ENCODE measurements around the gene EPB41L4B. TPM values are rescaled to one million over a fixed set of nuclear protein-coding genes. Genes with fewer than 3 reads are reported as not detected.

EPB41L4B gene
- total RNA-seq, 2 donors from 2014 or later = 6.4 to 6.6 TPM

DNA sequence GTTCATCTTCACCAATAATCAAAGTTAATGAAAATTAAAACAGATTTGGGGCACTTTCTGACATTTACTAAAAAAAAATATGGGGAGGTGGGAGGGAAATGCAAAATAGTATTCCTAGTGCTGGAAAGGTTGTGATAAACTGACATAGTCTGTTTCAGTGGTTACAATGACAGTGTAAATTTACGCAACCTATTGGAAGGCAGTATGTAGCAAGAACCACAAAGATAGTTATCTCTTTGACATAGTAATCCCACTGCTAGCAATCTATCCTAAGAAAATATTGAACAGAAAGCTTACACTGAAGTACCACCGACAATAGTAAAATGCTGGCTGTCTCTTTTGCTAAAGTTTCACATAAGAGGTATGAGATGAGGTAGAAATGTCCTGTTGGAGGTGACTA lies 15.1 kb upstream of the EPB41L4B start:
- H3K27me3 Mint-ChIP-seq (ENCODE audit: insufficient read depth) = no peaks in the 10 kb centered on the region
- DNase-seq = no peak
- H3K27ac Mint-ChIP-seq = no peak overlapping the region

GRCh38 chr9:109335121-109335520 lies 14.3 kb upstream of the EPB41L4B start:
- WGBS, 2 experiments (ENCODE audit: insufficient coverage in 1 of 2, insufficient read length in 1 of 2) = 85 to 96% methylated on average over 7 of the region's 7 CpGs
- Histone ChIP-seq H3K27ac (ENCODE audit: low read depth, low read length) (no peak overlapping the region), H3K27me3 (ENCODE audit: control insufficient read depth, insufficient read depth, low read length, poor library complexity, severe bottlenecking) (no peaks in the 10 kb centered on the region), H3K9ac (ENCODE audit: extremely low read depth, low read length, poor library complexity, severe bottlenecking) (no peak overlapping the region), H3K4me3 (ENCODE audit: low read length) (no peak overlapping the region), H3K4me1 (ENCODE audit: control insufficient read depth, insufficient read depth, low read length) (no peaks in the 10 kb centered on the region), H3K9me3 (ENCODE audit: control insufficient read depth, low read length) (no peaks in the 10 kb centered on the region), H3K36me3 (ENCODE audit: control insufficient read depth, insufficient read depth, low read length) (no peaks in the 10 kb centered on the region)
- Mint-ChIP-seq H3K9me3 (no peaks in the 10 kb centered on the region), H3K4me1 (no peaks in the 10 kb centered on the region), H3K27ac (no peak overlapping the region), H3K27me3 (ENCODE audit: insufficient read depth) (no peaks in the 10 kb centered on the region), H3K36me3 (ENCODE audit: low read depth) (no peaks in the 10 kb centered on the region), H3K4me3 (no peak overlapping the region)
- TF ChIP-seq CTCF (conservative IDR thresholded peaks at IDR 0.05) = no peak
- DNase-seq = no peak

More for the DNA sequence above, 15.1 kb upstream of the EPB41L4B start:
- Mint-ChIP-seq H3K36me3 (ENCODE audit: low read depth) (no peaks in the 10 kb centered on the region), H3K9me3 (no peaks in the 10 kb centered on the region), H3K4me1 (no peaks in the 10 kb centered on the region), H3K4me3 (no peak overlapping the region)
- no peak overlapping the region for H3K4me3 ChIP-seq (ENCODE audit: low read length)
- H3K4me1 ChIP-seq (ENCODE audit: control insufficient read depth, insufficient read depth, low read length) = no peaks in the 10 kb centered on the region
- no peaks in the 10 kb centered on the region for H3K27me3 ChIP-seq (ENCODE audit: control insufficient read depth, insufficient read depth, low read length, poor library complexity, severe bottlenecking)
- no peak overlapping the region for H3K27ac ChIP-seq (ENCODE audit: low read depth, low read length)
- H3K9ac ChIP-seq (ENCODE audit: extremely low read depth, low read length, poor library complexity, severe bottlenecking) = no peak overlapping the region
- TF ChIP-seq CTCF (conservative IDR thresholded peaks at IDR 0.05) = no peak
- no peaks in the 10 kb centered on the region for H3K9me3 ChIP-seq (ENCODE audit: control insufficient read depth, low read length)
- WGBS, 2 experiments (ENCODE audit: insufficient coverage in 1 of 2, insufficient read length in 1 of 2) = 90 to 100% methylated on average over 1 to 2 of the region's 2 CpGs
- H3K36me3 ChIP-seq (ENCODE audit: control insufficient read depth, insufficient read depth, low read length) = no peaks in the 10 kb centered on the region

DNA sequence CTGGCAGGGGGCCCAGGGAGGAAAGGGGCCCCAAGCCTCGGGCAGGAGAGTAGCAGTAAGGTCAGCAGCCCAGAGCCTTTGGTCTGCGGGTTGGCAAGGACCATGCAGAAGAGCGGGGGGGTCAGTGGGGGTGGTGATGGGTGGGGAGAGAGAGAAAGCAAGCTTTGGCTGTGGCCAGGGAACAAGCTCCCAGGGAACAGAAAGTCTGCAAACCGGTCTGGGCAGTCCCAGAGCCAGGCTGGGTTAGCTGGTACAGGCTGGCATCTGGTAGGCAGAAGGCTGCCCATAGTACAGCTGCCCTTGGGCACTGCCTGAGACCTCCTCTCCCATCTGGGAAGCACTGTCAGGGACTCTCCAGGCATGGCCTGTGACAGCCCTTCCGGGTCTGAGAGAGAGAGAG lies 10.5 kb upstream of the EPB41L4B start:
- Mint-ChIP-seq H3K36me3 (ENCODE audit: low read depth) (no peaks in the 10 kb centered on the region), H3K27me3 (ENCODE audit: insufficient read depth) (peaks cover 4% of the 10 kb centered on the region), H3K27ac (no peak overlapping the region), H3K4me1 (no peaks in the 10 kb centered on the region), H3K4me3 (no peak overlapping the region), H3K9me3 (no peaks in the 10 kb centered on the region)
- no peaks in the 10 kb centered on the region for H3K4me1 ChIP-seq (ENCODE audit: control insufficient read depth, insufficient read depth, low read length)
- no peak overlapping the region for H3K9ac ChIP-seq (ENCODE audit: extremely low read depth, low read length, poor library complexity, severe bottlenecking)
- no peaks in the 10 kb centered on the region for H3K36me3 ChIP-seq (ENCODE audit: control insufficient read depth, insufficient read depth, low read length)
- TF ChIP-seq CTCF (conservative IDR thresholded peaks at IDR 0.05) = no peak
- no peaks in the 10 kb centered on the region for H3K27me3 ChIP-seq (ENCODE audit: control insufficient read depth, insufficient read depth, low read length, poor library complexity, severe bottlenecking)
- H3K27ac ChIP-seq (ENCODE audit: low read depth, low read length) = no peak overlapping the region
- H3K4me3 ChIP-seq (ENCODE audit: low read length) = no peak overlapping the region
- 84 to 90% methylated on average over 2 to 5 of the region's 5 CpGs for WGBS, 2 experiments (ENCODE audit: insufficient coverage in 1 of 2, insufficient read length in 1 of 2)
- no peaks in the 10 kb centered on the region for H3K9me3 ChIP-seq (ENCODE audit: control insufficient read depth, low read length)
- no peak for DNase-seq
